Osteoblast (primary cell): ENCODE results near the gene CFAP97D2. TPM values are rescaled to one million over a fixed set of nuclear protein-coding genes. Genes with fewer than 3 reads are reported as not detected.

Source experiments
- DNase-seq: peaks from one replicate; pipeline ENCODE4 v3.0.0; 2011; ENCODE audit warnings: low spot score, mixed read lengths; ENCODE audit not compliant: insufficient read length; ENCODE audit errors: missing footprints
- H2AFZ ChIP-seq: 2 replicates; pipeline ENCODE4 v1.6.0; 2011; ENCODE audit warnings: mild to moderate bottlenecking, low read length
- H3K27ac ChIP-seq: 2 replicates; pipeline ENCODE4 v1.5.1; 2011; ENCODE audit warnings: mild to moderate bottlenecking, low read depth, low read length, moderate library complexity
- H3K27me3 ChIP-seq: 2 replicates; pipeline ENCODE4 v1.6.0; 2012; ENCODE audit warnings: mild to moderate bottlenecking, control low read depth, inconsistent platforms, low read length, moderate library complexity; ENCODE audit not compliant: insufficient read depth
- H3K36me3 ChIP-seq: 2 replicates; pipeline ENCODE4 v1.5.1; 2011; ENCODE audit warnings: mild to moderate bottlenecking, low read length, control low read depth, moderate library complexity; ENCODE audit not compliant: insufficient read depth
- H3K4me1 ChIP-seq: 2 replicates; pipeline ENCODE4 v1.5.1; 2011; ENCODE audit warnings: mild to moderate bottlenecking, low read length, control low read depth, moderate library complexity; ENCODE audit not compliant: insufficient read depth
- H3K4me2 ChIP-seq: 2 replicates; pipeline ENCODE4 v1.6.0; 2011; ENCODE audit warnings: mild to moderate bottlenecking, low read length; ENCODE audit not compliant: insufficient read depth
- H3K4me3 ChIP-seq: fragments of 200-600 bp; sonication (generic); 3 replicates; pipeline ENCODE4 v1.5.1; 2012; ENCODE audit warnings: mild to moderate bottlenecking, low read length, inconsistent platforms; ENCODE audit not compliant: insufficient read depth
- H3K79me2 ChIP-seq: 2 replicates; pipeline ENCODE4 v1.6.0; 2012; ENCODE audit warnings: mild to moderate bottlenecking, low read length, control low read depth, inconsistent platforms; ENCODE audit not compliant: insufficient read depth
- H3K9me3 ChIP-seq: 2 replicates; pipeline ENCODE4 v1.5.1; 2011; ENCODE audit warnings: low read depth, low read length, control low read depth
- H4K20me1 ChIP-seq: 2 replicates; pipeline ENCODE4 v1.6.0; 2012; ENCODE audit warnings: mild to moderate bottlenecking, low read length, control low read depth; ENCODE audit not compliant: insufficient read depth
- total RNA-seq: library from RNA; depleted of rRNA; stranded (reverse); fragments of >200 nt; gene quantifications from 2 replicates; pipeline ENCODE4 v1.2.3, GENCODE V29; 2012
- TF ChIP-seq, protein P1 (sequence below): IDR thresholded peaks from 2 replicates; pipeline ENCODE4 v1.5.1; 2011; ENCODE audit warnings: mild to moderate bottlenecking, low read depth, low read length, moderate library complexity; ENCODE audit errors: extremely low read depth

CFAP97D2 gene
- total RNA-seq, 1 donor: not detected

DNA sequence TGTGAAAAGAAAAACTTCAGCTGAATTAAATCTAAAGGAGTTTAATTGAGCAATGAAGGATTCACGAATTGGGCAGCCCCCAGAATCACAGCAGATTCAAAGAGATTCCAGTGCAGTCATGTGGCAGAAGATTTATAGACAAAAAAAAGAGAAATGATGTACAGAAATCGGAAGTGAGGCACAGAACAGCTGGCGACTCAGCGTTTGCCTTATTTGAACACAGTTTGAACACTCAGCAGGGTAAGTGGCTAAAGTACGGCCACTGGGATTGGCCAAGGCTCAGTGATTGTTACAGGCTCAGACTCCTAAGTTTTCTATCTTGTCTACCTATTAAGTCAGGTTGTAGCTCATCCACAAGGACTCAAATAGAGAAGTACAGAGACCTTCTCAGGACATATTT lies 11.6 kb upstream of the CFAP97D2 start:
- Histone ChIP-seq H3K9me3 (no peaks in the 10 kb centered on the region), H4K20me1 (no peaks in the 10 kb centered on the region), H3K27me3 (peaks cover 17% of the 10 kb centered on the region), H3K27ac (no peak overlapping the region), H3K4me1 (peaks cover 4% of the 10 kb centered on the region), H2AFZ (no peak overlapping the region), H3K36me3 (no peaks in the 10 kb centered on the region), H3K4me2 (no peak overlapping the region), H3K79me2 (no peaks in the 10 kb centered on the region), H3K4me3 (no peak overlapping the region)
- TF ChIP-seq, protein P1, sequence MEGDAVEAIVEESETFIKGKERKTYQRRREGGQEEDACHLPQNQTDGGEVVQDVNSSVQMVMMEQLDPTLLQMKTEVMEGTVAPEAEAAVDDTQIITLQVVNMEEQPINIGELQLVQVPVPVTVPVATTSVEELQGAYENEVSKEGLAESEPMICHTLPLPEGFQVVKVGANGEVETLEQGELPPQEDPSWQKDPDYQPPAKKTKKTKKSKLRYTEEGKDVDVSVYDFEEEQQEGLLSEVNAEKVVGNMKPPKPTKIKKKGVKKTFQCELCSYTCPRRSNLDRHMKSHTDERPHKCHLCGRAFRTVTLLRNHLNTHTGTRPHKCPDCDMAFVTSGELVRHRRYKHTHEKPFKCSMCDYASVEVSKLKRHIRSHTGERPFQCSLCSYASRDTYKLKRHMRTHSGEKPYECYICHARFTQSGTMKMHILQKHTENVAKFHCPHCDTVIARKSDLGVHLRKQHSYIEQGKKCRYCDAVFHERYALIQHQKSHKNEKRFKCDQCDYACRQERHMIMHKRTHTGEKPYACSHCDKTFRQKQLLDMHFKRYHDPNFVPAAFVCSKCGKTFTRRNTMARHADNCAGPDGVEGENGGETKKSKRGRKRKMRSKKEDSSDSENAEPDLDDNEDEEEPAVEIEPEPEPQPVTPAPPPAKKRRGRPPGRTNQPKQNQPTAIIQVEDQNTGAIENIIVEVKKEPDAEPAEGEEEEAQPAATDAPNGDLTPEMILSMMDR: no peak
- DNase-seq: no peak

DNA sequence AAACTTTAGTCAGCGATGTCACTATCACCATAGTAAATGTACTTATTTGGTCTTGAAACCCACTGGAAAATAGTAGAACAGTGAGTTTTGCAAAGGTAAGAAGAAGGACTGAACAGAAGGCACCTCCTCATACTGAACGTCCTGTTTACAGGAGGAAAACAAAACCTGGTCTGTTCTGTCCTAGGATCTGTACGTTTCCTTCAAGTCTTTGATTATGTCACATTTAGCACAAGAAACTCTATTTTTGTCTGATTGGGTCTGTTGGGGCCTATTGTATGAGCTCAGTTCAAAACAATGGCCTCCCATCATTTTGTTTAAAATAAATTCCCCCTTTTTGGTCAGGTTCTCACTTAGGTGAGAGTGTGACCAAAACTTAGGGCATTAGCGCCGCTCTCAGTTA lies 11.2 kb upstream of the CFAP97D2 start:
- H4K20me1 ChIP-seq: no peaks in the 10 kb centered on the region
- no peaks in the 10 kb centered on the region for H3K79me2 ChIP-seq
- H3K9me3 ChIP-seq: no peaks in the 10 kb centered on the region
- H3K36me3 ChIP-seq: no peaks in the 10 kb centered on the region
- H3K4me3 ChIP-seq: no peak overlapping the region
- no peaks in the 10 kb centered on the region for H3K4me1 ChIP-seq
- H3K27me3 ChIP-seq: peaks cover 17% of the 10 kb centered on the region
- TF ChIP-seq, protein P1: no peak
- H3K4me2 ChIP-seq: no peak overlapping the region
- no peak overlapping the region for H3K27ac ChIP-seq
- no peak overlapping the region for H2AFZ ChIP-seq
- DNase-seq: no peak

GRCh38 chr13:114173272-114173671 lies 5.8 kb upstream of the CFAP97D2 start:
- TF ChIP-seq, protein P1: no peak
- DNase-seq: no peak
- Histone ChIP-seq H3K27ac (no peak overlapping the region), H3K9me3 (no peaks in the 10 kb centered on the region), H3K79me2 (no peaks in the 10 kb centered on the region), H3K4me1 (no peaks in the 10 kb centered on the region), H2AFZ (no peak overlapping the region), H3K27me3 (peaks cover 15% of the 10 kb centered on the region), H3K36me3 (no peaks in the 10 kb centered on the region), H3K4me2 (no peak overlapping the region), H4K20me1 (no peaks in the 10 kb centered on the region), H3K4me3 (no peak overlapping the region)

- TF ChIP-seq, protein P1: no peak
- Histone ChIP-seq H3K79me2 (no peaks in the 10 kb centered on the region), H3K4me3 (no peak overlapping the region), H4K20me1 (no peaks in the 10 kb centered on the region), H3K36me3 (no peaks in the 10 kb centered on the region), H3K9me3 (no peaks in the 10 kb centered on the region), H3K4me2 (no peak overlapping the region), H3K4me1 (no peaks in the 10 kb centered on the region), H3K27ac (no peak overlapping the region), H2AFZ (no peak overlapping the region), H3K27me3 (peaks cover 20% of the 10 kb centered on the region)
- DNase-seq: no peak
These were observed 5.3 kb upstream of the CFAP97D2 start for GRCh38 chr13:114173745-114174144.
